DOHH2 (cell line): ENCODE results near the gene HBEGF.

Experiments used
- H3F3A ChIP-seq: fragments of 200-600 bp; sonication (generic), shearing (Covaris generic); 2 replicates; pipeline ENCODE4 v1.6.0; 2016; ENCODE audit warnings: antibody characterized with exemption, mild to moderate bottlenecking; ENCODE audit not compliant: control insufficient read depth, insufficient read depth
- H3K27ac ChIP-seq: fragments of 200-600 bp; sonication (generic); 2 replicates; pipeline ENCODE4 v1.5.1; 2014; ENCODE audit warnings: low read depth, mild to moderate bottlenecking, low read length, moderate library complexity
- H3K27me3 ChIP-seq: fragments of 200-600 bp; sonication (generic); 2 replicates; pipeline ENCODE4 v1.6.1; 2014; ENCODE audit warnings: mild to moderate bottlenecking, low read length, mixed read lengths; ENCODE audit not compliant: control insufficient read depth
- H3K36me3 ChIP-seq: fragments of 200-600 bp; sonication (generic); 2 replicates; pipeline ENCODE4 v1.6.1; 2014; ENCODE audit warnings: mild to moderate bottlenecking, low read length, moderate library complexity, mixed read lengths; ENCODE audit not compliant: control insufficient read depth
- H3K4me1 ChIP-seq: fragments of 200-600 bp; sonication (generic); 2 replicates; pipeline ENCODE4 v1.6.1; 2014; ENCODE audit warnings: mild to moderate bottlenecking, low read length, mixed read lengths; ENCODE audit not compliant: control insufficient read depth
- H3K4me2 ChIP-seq: fragments of 200-600 bp; sonication (generic); 2 replicates; pipeline ENCODE4 v1.6.0; 2014; ENCODE audit warnings: mild to moderate bottlenecking, low read length, moderate library complexity
- H3K4me3 ChIP-seq: fragments of 200-600 bp; sonication (generic); 2 replicates; pipeline ENCODE4 v1.5.1; 2014; ENCODE audit warnings: mild to moderate bottlenecking, low read length, mixed read lengths
- H3K79me2 ChIP-seq: fragments of 200-600 bp; sonication (generic); 2 replicates; pipeline ENCODE4 v1.6.1; 2014; ENCODE audit warnings: mild to moderate bottlenecking, low read length, mixed read lengths; ENCODE audit not compliant: control insufficient read depth
- H3K9me2 ChIP-seq: fragments of 200-600 bp; sonication (generic); replicated peaks from 2 replicates; pipeline ENCODE4 v1.6.1; 2014; ENCODE audit warnings: mild to moderate bottlenecking, low read length, mixed read lengths; ENCODE audit not compliant: control insufficient read depth
- H3K9me3 ChIP-seq: fragments of 200-600 bp; sonication (generic); 2 replicates; pipeline ENCODE4 v1.6.1; 2014; ENCODE audit warnings: antibody characterized with exemption, low read length, mixed read lengths; ENCODE audit not compliant: control insufficient read depth, insufficient read depth
- H4K20me1 ChIP-seq: fragments of 200-600 bp; sonication (generic); 2 replicates; pipeline ENCODE4 v1.6.0; 2014; ENCODE audit warnings: low read depth, mild to moderate bottlenecking, antibody characterized with exemption, low read length, moderate library complexity; ENCODE audit not compliant: control insufficient read depth, insufficient read depth
- CTCF ChIP-seq: fragments of 200-600 bp; sonication (generic); IDR thresholded peaks from one replicate; pipeline ENCODE4 v1.5.1; 2014; ENCODE audit warnings: antibody characterized with exemption, mild to moderate bottlenecking, low read depth, low read length; ENCODE audit not compliant: poor library complexity, severe bottlenecking
- EZH2phosphoT487 ChIP-seq: fragments of 200-600 bp; sonication (generic); IDR thresholded peaks from 2 replicates; pipeline ENCODE4 v1.6.1; 2017; ENCODE audit warnings: borderline replicate concordance, mild to moderate bottlenecking, antibody characterized with exemption, low read length, moderate library complexity, mixed read lengths

The HBEGF gene

GRCh38 chr5:140341591-140341990, 4.8 kb downstream of the HBEGF start:
- Histone ChIP-seq H3K4me3 (peak overlapping the region; percentile 52; the same call in 1 of the 2 replicates), H3K4me1 (peaks cover 40% of the 10 kb centered on the region), H4K20me1 (no peaks in the 10 kb centered on the region; the same call in 1 of the 2 replicates), H3K36me3 (no peaks in the 10 kb centered on the region), H3K4me2 (peak overlapping the region; percentile 61; the same call in 1 of the 2 replicates), H3K27me3 (peaks cover 34% of the 10 kb centered on the region), H3K9me2 (no peaks in the 10 kb centered on the region), H3K27ac (no peak overlapping the region), H3K9me3 (no peaks in the 10 kb centered on the region), H3F3A (no peaks in the 10 kb centered on the region), H3K79me2 (no peaks in the 10 kb centered on the region)
- TF ChIP-seq EZH2phosphoT487 (no peak), CTCF (no peak)

- Histone ChIP-seq H4K20me1 (no peaks in the 10 kb centered on the region; the same call in 1 of the 2 replicates), H3K9me2 (no peaks in the 10 kb centered on the region), H3K27me3 (peaks cover 26% of the 10 kb centered on the region), H3K4me3 (no peak overlapping the region), H3K27ac (no peak overlapping the region), H3K4me2 (no peak overlapping the region), H3K36me3 (no peaks in the 10 kb centered on the region), H3K4me1 (peaks cover 32% of the 10 kb centered on the region), H3K79me2 (no peaks in the 10 kb centered on the region), H3K9me3 (no peaks in the 10 kb centered on the region), H3F3A (no peaks in the 10 kb centered on the region)
- TF ChIP-seq CTCF (no peak), EZH2phosphoT487 (no peak)
These were observed 5.7 kb downstream of the HBEGF start for GRCh38 chr5:140340605-140341121.

- Histone ChIP-seq H3K4me1 (peaks cover 32% of the 10 kb centered on the region), H3K27ac (no peak overlapping the region), H4K20me1 (no peaks in the 10 kb centered on the region; the same call in 1 of the 2 replicates), H3K4me3 (no peak overlapping the region), H3K79me2 (no peaks in the 10 kb centered on the region), H3K27me3 (peaks cover 15% of the 10 kb centered on the region), H3K9me3 (no peaks in the 10 kb centered on the region), H3F3A (no peaks in the 10 kb centered on the region), H3K9me2 (no peaks in the 10 kb centered on the region), H3K36me3 (no peaks in the 10 kb centered on the region), H3K4me2 (no peak overlapping the region)
- TF ChIP-seq EZH2phosphoT487 (no peak), CTCF (no peak)
These were observed 6.8 kb downstream of the HBEGF start for GRCh38 chr5:140339636-140340035.
